Neuronal stem cell (in vitro differentiated cells): Measurements from ENCODE around the gene TM4SF5.

Experiments
- DNase-seq: peaks from one replicate; pipeline ENCODE4 v3.0.0-alpha.2; 2013; ENCODE audit warnings: low spot score
- H2AFZ ChIP-seq: one replicate; pipeline ENCODE4 v1.6.1; 2013; ENCODE audit warnings: mild to moderate bottlenecking, low read length, inconsistent platforms
- H2AK5ac ChIP-seq: 2 replicates; pipeline ENCODE4 v1.6.1; 2013; ENCODE audit warnings: low read depth, mild to moderate bottlenecking, inconsistent platforms, low read length, moderate library complexity, mixed read lengths
- H2BK120ac ChIP-seq: 2 replicates; pipeline ENCODE4 v1.6.1; 2013; ENCODE audit warnings: low read depth, mild to moderate bottlenecking, inconsistent platforms, low read length, moderate library complexity, mixed read lengths
- H2BK12ac ChIP-seq: one replicate; pipeline ENCODE4 v1.6.1; 2013; ENCODE audit warnings: low read length, inconsistent platforms
- H2BK15ac ChIP-seq: 2 replicates; pipeline ENCODE4 v1.6.1; 2013; ENCODE audit warnings: mild to moderate bottlenecking, low read length, inconsistent platforms, mixed read lengths
- H2BK5ac ChIP-seq: one replicate; pipeline ENCODE4 v1.6.1; 2013; ENCODE audit warnings: inconsistent platforms, mild to moderate bottlenecking, low read length, moderate library complexity
- H3K14ac ChIP-seq: one replicate; pipeline ENCODE4 v1.6.1; 2013; ENCODE audit warnings: low read length, inconsistent platforms
- H3K18ac ChIP-seq: 2 replicates; pipeline ENCODE4 v1.6.1; 2013; ENCODE audit warnings: low read length, inconsistent platforms
- H3K23ac ChIP-seq: 2 replicates; pipeline ENCODE4 v1.6.1; 2013; ENCODE audit warnings: low read depth, mild to moderate bottlenecking, mixed read lengths, low read length, inconsistent platforms; ENCODE audit not compliant: poor library complexity
- H3K27ac ChIP-seq: replicated peaks from 3 replicates; pipeline ENCODE4 v1.5.1; 2013; ENCODE audit warnings: low read length, inconsistent platforms
- H3K27me3 ChIP-seq, 3 experiments: 2 replicates each; pipeline ENCODE4 v1.6.1; 2013; ENCODE audit warnings: low read length in 3 of 3, mild to moderate bottlenecking in 2 of 3, inconsistent platforms in 1 of 3, low read depth in 1 of 3, mixed read lengths in 1 of 3, moderate library complexity in 1 of 3; ENCODE audit not compliant: control insufficient read depth in 3 of 3, insufficient read depth in 3 of 3
- H3K36me3 ChIP-seq, 2 donors: replicated peaks in 1 of 2; 2 replicates each; pipeline ENCODE4 v1.6.1; 2013; ENCODE audit warnings: low read length in 2 of 2; ENCODE audit not compliant: control insufficient read depth in 2 of 2, insufficient read depth in 2 of 2
- H3K4ac ChIP-seq: 2 replicates; pipeline ENCODE4 v1.6.1; 2013; ENCODE audit warnings: inconsistent platforms, mild to moderate bottlenecking, low read length, moderate library complexity
- H3K4me1 ChIP-seq, 2 donors: 1 replicate in 1 of 2; 2 replicates in 1 of 2; pipeline ENCODE4 v1.6.1; 2013; ENCODE audit warnings: low read length in 2 of 2, low read depth in 1 of 2; ENCODE audit not compliant: control insufficient read depth in 2 of 2, insufficient read depth in 1 of 2
- H3K4me2 ChIP-seq: one replicate; pipeline ENCODE4 v1.6.1; 2013; ENCODE audit warnings: mild to moderate bottlenecking, low read length, inconsistent platforms; ENCODE audit not compliant: insufficient read depth, poor library complexity, severe bottlenecking
- H3K4me3 ChIP-seq, 2 donors: 2 replicates each; pipeline ENCODE4 v1.5.1; 2013; ENCODE audit warnings: low read length in 2 of 2, mild to moderate bottlenecking in 2 of 2, inconsistent platforms in 1 of 2, moderate library complexity in 1 of 2
- H3K79me1 ChIP-seq: one replicate; pipeline ENCODE4 v1.6.1; 2013; ENCODE audit warnings: low read depth, mild to moderate bottlenecking, inconsistent platforms, low read length, moderate library complexity
- H3K9ac ChIP-seq: one replicate; pipeline ENCODE4 v1.6.1; 2013; ENCODE audit warnings: mild to moderate bottlenecking, low read depth, low read length, inconsistent platforms; ENCODE audit not compliant: poor library complexity
- H3K9me3 ChIP-seq, 2 donors: replicated peaks in 1 of 2; 2 replicates each; pipeline versions ENCODE3 to v1.6.1; 2013; ENCODE audit warnings: low read length in 2 of 2, mild to moderate bottlenecking in 2 of 2, inconsistent platforms in 1 of 2, low read depth in 1 of 2, mixed read lengths in 1 of 2, moderate library complexity in 1 of 2; ENCODE audit not compliant: control insufficient read depth in 2 of 2, insufficient read depth in 1 of 2
- H4K8ac ChIP-seq: one replicate; pipeline ENCODE4 v1.6.1; 2013; ENCODE audit warnings: low read depth, mild to moderate bottlenecking, inconsistent platforms, low read length, moderate library complexity
- H4K91ac ChIP-seq: one replicate; pipeline ENCODE4 v1.6.1; 2013; ENCODE audit warnings: low read length, low read depth, mild to moderate bottlenecking, inconsistent platforms; ENCODE audit not compliant: poor library complexity
- WGBS, 2 donors: extraction: QIAGEN DNeasy Blood & Tissue Kit; methylation state at CpG; one replicate each; pipeline ENCODE4 v1.1.7; 2013; ENCODE audit warnings: missing lambda C conversion rate in 2 of 2, mixed read lengths in 1 of 2; ENCODE audit not compliant: insufficient read length in 2 of 2, insufficient replicate concordance in 1 of 2; ENCODE audit errors: extremely low coverage in 2 of 2; 5-methylcytosine and 5-hydroxymethylcytosine counted together

TM4SF5 gene

DNA sequence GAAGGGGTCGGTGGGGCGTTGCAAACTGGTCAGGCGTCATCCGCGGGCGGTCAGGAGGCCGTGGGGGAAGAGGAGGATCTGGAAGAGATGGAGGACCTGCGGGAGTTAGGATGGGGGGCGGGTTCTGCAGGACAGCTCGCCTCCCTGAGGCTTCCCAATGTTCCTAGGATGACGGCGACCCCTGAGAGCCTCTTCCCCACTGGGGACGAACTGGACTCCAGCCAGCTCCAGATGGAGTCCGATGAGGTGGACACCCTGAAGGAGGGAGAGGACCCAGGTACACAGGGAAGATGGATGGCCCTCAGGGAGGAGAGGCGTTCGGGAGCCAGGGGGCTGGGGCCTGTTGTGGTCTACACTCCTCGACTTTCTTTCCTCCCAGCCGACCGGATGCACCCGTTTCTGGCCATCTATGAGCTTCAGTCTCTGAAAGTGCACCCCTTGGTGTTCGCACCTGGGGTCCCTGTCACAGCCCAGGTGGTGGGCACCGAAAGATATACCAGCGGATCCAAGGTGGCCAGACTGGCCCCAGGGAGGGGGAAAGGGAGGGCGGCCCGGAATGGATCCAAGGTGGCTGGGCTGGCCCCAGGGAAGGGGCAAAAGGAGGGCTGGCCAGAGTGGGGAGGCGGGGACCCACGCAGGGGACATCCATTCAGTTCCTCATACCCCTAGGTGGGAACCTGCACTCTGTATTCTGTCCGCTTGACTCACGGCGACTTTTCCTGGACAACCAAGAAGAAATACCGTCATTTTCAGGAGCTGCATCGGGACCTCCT lies 36.1 kb downstream of the TM4SF5 start:
- H2BK120ac ChIP-seq: peak overlapping the region; percentile 1
- peak overlapping the region; percentile 44 for H2BK5ac ChIP-seq
- WGBS, 2 donors: no CpG with 5 or more reads among the region's 32 CpGs
- peak overlapping the region; percentile 11 for H2AK5ac ChIP-seq
- peak overlapping the region; percentile 98 for H2AFZ ChIP-seq
- H3K4me2 ChIP-seq: peak overlapping the region; percentile 66
- H3K4me1 ChIP-seq: peaks cover 3 to 4% of the 10 kb centered on the region in 2 donors
- peak overlapping the region; percentile 83 for H3K18ac ChIP-seq
- peak overlapping the region; percentile 17 for H3K23ac ChIP-seq
- no peaks in the 10 kb centered on the region for H3K27me3 ChIP-seq
- peak overlapping the region; percentile 97 for H3K14ac ChIP-seq
- peak overlapping the region; percentile 41 for H2BK12ac ChIP-seq
- H4K91ac ChIP-seq: no peak overlapping the region
- H3K9me3 ChIP-seq: no peaks in the 10 kb centered on the region
- H3K27ac ChIP-seq: no peak overlapping the region
- H3K79me1 ChIP-seq: peaks cover 8% of the 10 kb centered on the region
- peak overlapping the region; percentile 19 for H2BK15ac ChIP-seq
- H3K36me3 ChIP-seq: peaks cover 14 to 32% of the 10 kb centered on the region in 2 donors
- H3K4me3 ChIP-seq: peak overlapping the region; percentile 72 to 84
- peak overlapping the region; percentile 95 for H3K4ac ChIP-seq
- H3K9ac ChIP-seq: peak overlapping the region; percentile 79
- no peak for DNase-seq
- no peak overlapping the region for H4K8ac ChIP-seq

- Histone ChIP-seq H3K14ac (no peak overlapping the region), H3K27ac (no peak overlapping the region), H3K23ac (peak overlapping the region; percentile 17), H3K9ac (peak overlapping the region; percentile 79), H3K36me3 (peaks cover 14 to 36% of the 10 kb centered on the region in 2 donors), H3K27me3 (no peaks in the 10 kb centered on the region), H3K4me3 (no peak overlapping the region), H3K9me3 (no peaks in the 10 kb centered on the region), H3K79me1 (peaks cover 8% of the 10 kb centered on the region), H2BK120ac (no peak overlapping the region), H2AFZ (no peak overlapping the region), H3K4me1 (peaks cover 3 to 4% of the 10 kb centered on the region in 2 donors), H4K91ac (no peak overlapping the region), H3K4ac (no peak overlapping the region), H2BK5ac (peak overlapping the region; percentile 44), H2BK15ac (peak overlapping the region; percentile 19), H2BK12ac (no peak overlapping the region), H3K18ac (no peak overlapping the region), H4K8ac (no peak overlapping the region), H2AK5ac (no peak overlapping the region), H3K4me2 (no peak overlapping the region)
- no CpG with 5 or more reads among the region's 6 CpGs for WGBS, 2 donors
- DNase-seq: no peak
These were observed 36.7 kb downstream of the TM4SF5 start for GRCh38 chr17:4808378-4808767.

DNA sequence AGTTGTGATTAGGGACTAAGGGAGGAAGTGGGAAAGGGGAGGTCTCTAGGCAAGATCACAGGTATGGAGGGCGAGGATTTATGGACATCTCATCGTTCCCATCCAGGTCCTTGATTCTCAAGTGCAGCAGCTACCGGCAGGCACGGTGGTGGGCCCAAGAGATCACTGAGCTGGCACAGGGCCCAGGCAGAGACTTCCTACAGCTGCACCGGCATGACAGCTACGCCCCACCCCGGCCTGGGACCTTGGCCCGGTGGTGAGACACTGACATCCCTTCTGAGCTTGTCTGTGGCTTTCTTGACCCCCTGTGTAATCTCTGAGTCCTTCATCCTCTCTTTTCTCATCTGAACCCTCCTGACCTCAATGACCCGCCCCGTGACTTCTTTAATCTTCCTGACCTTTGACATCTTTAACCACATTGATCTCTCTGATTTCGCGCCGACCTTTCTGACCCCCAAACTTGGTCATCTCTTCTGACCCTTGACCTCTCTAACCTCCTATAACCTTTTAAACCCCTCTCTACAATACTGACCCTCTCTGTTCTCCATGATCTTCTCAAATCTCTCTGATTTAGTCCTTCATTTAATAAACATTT lies 39.1 kb downstream of the TM4SF5 start:
- H3K4me1 ChIP-seq: peaks cover 3 to 4% of the 10 kb centered on the region in 2 donors
- H3K23ac ChIP-seq: no peak overlapping the region
- H2BK5ac ChIP-seq: no peak overlapping the region
- no peak overlapping the region for H2BK12ac ChIP-seq
- no CpG with 5 or more reads among the region's 13 CpGs for WGBS, 2 donors
- no peak overlapping the region for H3K4me2 ChIP-seq
- H4K8ac ChIP-seq: no peak overlapping the region
- no peak overlapping the region for H3K18ac ChIP-seq
- no peak overlapping the region for H3K9ac ChIP-seq
- no peak overlapping the region for H2AFZ ChIP-seq
- H2BK120ac ChIP-seq: no peak overlapping the region
- H3K79me1 ChIP-seq: peaks cover 10% of the 10 kb centered on the region
- no peak overlapping the region for H2BK15ac ChIP-seq
- no peak overlapping the region for H3K14ac ChIP-seq
- no peak overlapping the region for H3K4me3 ChIP-seq
- H3K27me3 ChIP-seq: no peaks in the 10 kb centered on the region
- H2AK5ac ChIP-seq: no peak overlapping the region
- H3K9me3 ChIP-seq: no peaks in the 10 kb centered on the region
- H3K4ac ChIP-seq: no peak overlapping the region
- H3K36me3 ChIP-seq: peaks cover 30 to 58% of the 10 kb centered on the region in 2 donors
- no peak overlapping the region for H4K91ac ChIP-seq
- H3K27ac ChIP-seq: no peak overlapping the region
- no peak for DNase-seq

DNA sequence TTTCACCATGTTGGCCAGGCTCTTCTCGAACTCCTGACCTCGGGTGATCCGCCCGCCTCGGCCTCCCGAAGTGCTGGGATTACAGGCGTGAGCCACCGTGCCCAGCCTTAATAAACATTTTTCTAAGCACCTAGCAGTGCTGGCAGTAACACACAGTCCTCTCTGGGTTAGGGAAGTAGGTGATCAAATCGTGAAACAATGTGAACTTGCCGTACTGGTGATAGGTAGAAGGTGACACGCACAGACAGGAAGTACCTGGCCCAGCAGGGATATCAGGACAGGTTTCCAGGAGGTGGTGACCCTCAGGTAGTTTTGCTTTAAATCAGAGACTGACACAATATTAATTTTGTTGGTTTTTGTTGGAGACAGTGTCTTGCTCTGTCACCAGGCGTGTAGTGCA lies 39.8 kb downstream of the TM4SF5 start:
- H2AFZ ChIP-seq: no peak overlapping the region
- H2AK5ac ChIP-seq: no peak overlapping the region
- H4K8ac ChIP-seq: no peak overlapping the region
- WGBS, 2 donors: no CpG with 5 or more reads among the region's 12 CpGs
- no peak for DNase-seq
- no peaks in the 10 kb centered on the region for H3K27me3 ChIP-seq
- no peak overlapping the region for H4K91ac ChIP-seq
- H3K4ac ChIP-seq: no peak overlapping the region
- H3K14ac ChIP-seq: no peak overlapping the region
- H3K9ac ChIP-seq: no peak overlapping the region
- no peak overlapping the region for H2BK12ac ChIP-seq
- no peak overlapping the region for H3K4me2 ChIP-seq
- no peak overlapping the region for H2BK5ac ChIP-seq
- peaks cover 32 to 64% of the 10 kb centered on the region in 2 donors for H3K36me3 ChIP-seq
- no peak overlapping the region for H2BK120ac ChIP-seq
- H3K27ac ChIP-seq: no peak overlapping the region
- no peaks in the 10 kb centered on the region for H3K9me3 ChIP-seq
- peaks cover 3 to 4% of the 10 kb centered on the region in 2 donors for H3K4me1 ChIP-seq
- no peak overlapping the region for H3K23ac ChIP-seq
- no peak overlapping the region for H3K18ac ChIP-seq
- no peak overlapping the region for H2BK15ac ChIP-seq
- no peak overlapping the region for H3K4me3 ChIP-seq
- H3K79me1 ChIP-seq: peaks cover 10% of the 10 kb centered on the region
